Peyer's patch (tissue), 4 donors: ENCODE data around the gene KAT7. TPM values are rescaled to one million over a fixed set of nuclear protein-coding genes. Genes with fewer than 3 reads are reported as not detected.

ENCODE experiments used
- DNase-seq, 3 donors: peaks; one replicate each; pipeline ENCODE4 v3.0.0-alpha.2; 2017 to 2019
- H3K27ac ChIP-seq, 4 donors: fragments of 200-600 bp; sonication (generic); one replicate each; pipeline ENCODE4 v1.5.1; 2016 to 2019
- H3K27me3 ChIP-seq, 2 donors: fragments of 200-600 bp; sonication (generic); one replicate each; pipeline ENCODE4 v1.5.1; 2019
- H3K36me3 ChIP-seq, 3 donors: fragments of 200-600 bp; sonication (generic); one replicate each; pipeline ENCODE4 v1.5.1; 2016 to 2019
- H3K4me1 ChIP-seq, 4 donors: fragments of 200-600 bp; sonication (generic); one replicate each; pipeline ENCODE4 v1.5.1; 2016 to 2019
- H3K4me3 ChIP-seq, 4 donors: fragments of 200-600 bp; sonication (generic); 1 replicate in 3 of 4; 2 replicates in 1 of 4; pipeline ENCODE4 v1.5.1; 2016 to 2019; ENCODE audit warnings: mild to moderate bottlenecking in 1 of 4
- H3K9me3 ChIP-seq, 4 donors: fragments of 200-600 bp; sonication (generic); one replicate each; pipeline ENCODE4 v1.5.1; 2016 to 2019; ENCODE audit warnings: mild to moderate bottlenecking in 1 of 4
- POLR2A ChIP-seq, 2 donors: fragments of 450-650 bp; IDR thresholded peaks; one replicate each; pipeline ENCODE4 v1.5.1; 2017; ENCODE audit warnings: antibody characterized with exemption in 2 of 2, mild to moderate bottlenecking in 2 of 2, moderate library complexity in 2 of 2
- total RNA-seq, 4 donors: library from RNA; depleted of rRNA; stranded (reverse); fragments of >200 nt; gene quantifications; one replicate each; pipeline ENCODE4 v1.1.0, GENCODE V29; 2016
- TF ChIP-seq, protein P1 (sequence below), 6 experiments: fragments of 450-650 bp in 4 of 6; fragments of 200-600 bp in 2 of 6; sonication (generic) in 1 of 6; IDR thresholded peaks; one replicate each; pipeline ENCODE4 v1.5.1; 2017 to 2019; ENCODE audit warnings: antibody characterized with exemption in 6 of 6, mild to moderate bottlenecking in 3 of 6, moderate library complexity in 1 of 6

The KAT7 gene
- total RNA-seq, 4 donors from 2014 or later = 44.3 to 50.9 (median 45.3) TPM

DNA sequence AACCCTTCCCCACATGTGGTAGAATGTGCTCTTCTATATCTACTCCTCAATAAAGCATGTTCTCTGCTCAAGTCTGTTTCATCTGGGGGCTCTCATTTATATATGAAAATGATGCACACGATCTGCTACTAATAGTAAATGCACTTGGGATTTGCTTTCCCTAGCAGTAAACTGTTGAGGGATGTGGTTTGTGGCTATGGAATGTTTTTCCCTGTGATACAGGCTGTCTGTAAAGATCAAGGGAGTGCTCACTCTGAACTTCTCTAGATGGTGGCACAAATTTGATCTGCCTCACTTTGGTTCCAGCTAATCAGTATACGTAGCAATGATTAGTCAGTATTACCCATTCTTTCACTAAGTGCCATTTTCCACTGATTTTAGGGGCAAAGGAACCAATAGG lies 40.5 kb downstream of the KAT7 start:
- no peak for DNase-seq
- H3K4me3 ChIP-seq = no peak overlapping the region
- TF ChIP-seq POLR2A (IDR thresholded peaks at IDR 0.05) = no peak
- TF ChIP-seq, protein P1, sequence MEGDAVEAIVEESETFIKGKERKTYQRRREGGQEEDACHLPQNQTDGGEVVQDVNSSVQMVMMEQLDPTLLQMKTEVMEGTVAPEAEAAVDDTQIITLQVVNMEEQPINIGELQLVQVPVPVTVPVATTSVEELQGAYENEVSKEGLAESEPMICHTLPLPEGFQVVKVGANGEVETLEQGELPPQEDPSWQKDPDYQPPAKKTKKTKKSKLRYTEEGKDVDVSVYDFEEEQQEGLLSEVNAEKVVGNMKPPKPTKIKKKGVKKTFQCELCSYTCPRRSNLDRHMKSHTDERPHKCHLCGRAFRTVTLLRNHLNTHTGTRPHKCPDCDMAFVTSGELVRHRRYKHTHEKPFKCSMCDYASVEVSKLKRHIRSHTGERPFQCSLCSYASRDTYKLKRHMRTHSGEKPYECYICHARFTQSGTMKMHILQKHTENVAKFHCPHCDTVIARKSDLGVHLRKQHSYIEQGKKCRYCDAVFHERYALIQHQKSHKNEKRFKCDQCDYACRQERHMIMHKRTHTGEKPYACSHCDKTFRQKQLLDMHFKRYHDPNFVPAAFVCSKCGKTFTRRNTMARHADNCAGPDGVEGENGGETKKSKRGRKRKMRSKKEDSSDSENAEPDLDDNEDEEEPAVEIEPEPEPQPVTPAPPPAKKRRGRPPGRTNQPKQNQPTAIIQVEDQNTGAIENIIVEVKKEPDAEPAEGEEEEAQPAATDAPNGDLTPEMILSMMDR (IDR thresholded peaks at IDR 0.05) = no peak
- no peaks in the 10 kb centered on the region for H3K27me3 ChIP-seq
- H3K36me3 ChIP-seq = peaks cover 0 to 87% (median 0%) of the 10 kb centered on the region in 3 donors
- no peak overlapping the region for H3K27ac ChIP-seq
- H3K4me1 ChIP-seq = no peaks in the 10 kb centered on the region
- no peaks in the 10 kb centered on the region for H3K9me3 ChIP-seq

DNA sequence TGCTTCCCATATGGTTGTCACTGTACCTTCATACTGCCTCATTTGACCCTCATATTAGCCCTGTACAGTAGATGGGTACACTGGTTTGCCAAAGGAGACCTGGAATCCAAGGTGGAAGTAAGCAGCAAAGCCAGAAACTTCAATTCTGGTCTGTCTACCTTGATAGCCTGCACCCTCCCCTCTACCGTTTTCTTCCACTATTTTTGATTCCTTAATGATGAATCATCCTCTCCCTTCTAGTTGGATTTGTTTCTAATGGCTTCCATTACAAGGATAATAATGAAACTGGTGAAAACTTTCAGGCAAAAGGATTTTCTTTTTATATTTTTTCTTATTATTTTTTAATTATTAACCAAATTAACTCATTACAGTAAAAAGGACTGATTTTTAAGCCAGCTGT lies 42.1 kb downstream of the KAT7 start:
- no peaks in the 10 kb centered on the region for H3K27me3 ChIP-seq
- no peak overlapping the region for H3K27ac ChIP-seq
- H3K36me3 ChIP-seq = peaks cover 0 to 77% (median 0%) of the 10 kb centered on the region in 3 donors
- no peak for TF ChIP-seq POLR2A (IDR thresholded peaks at IDR 0.05)
- H3K4me1 ChIP-seq = peaks cover 0 to 2% (median 0%) of the 10 kb centered on the region in 4 donors
- H3K9me3 ChIP-seq = no peaks in the 10 kb centered on the region
- DNase-seq = no peak
- H3K4me3 ChIP-seq = no peak overlapping the region

DNA sequence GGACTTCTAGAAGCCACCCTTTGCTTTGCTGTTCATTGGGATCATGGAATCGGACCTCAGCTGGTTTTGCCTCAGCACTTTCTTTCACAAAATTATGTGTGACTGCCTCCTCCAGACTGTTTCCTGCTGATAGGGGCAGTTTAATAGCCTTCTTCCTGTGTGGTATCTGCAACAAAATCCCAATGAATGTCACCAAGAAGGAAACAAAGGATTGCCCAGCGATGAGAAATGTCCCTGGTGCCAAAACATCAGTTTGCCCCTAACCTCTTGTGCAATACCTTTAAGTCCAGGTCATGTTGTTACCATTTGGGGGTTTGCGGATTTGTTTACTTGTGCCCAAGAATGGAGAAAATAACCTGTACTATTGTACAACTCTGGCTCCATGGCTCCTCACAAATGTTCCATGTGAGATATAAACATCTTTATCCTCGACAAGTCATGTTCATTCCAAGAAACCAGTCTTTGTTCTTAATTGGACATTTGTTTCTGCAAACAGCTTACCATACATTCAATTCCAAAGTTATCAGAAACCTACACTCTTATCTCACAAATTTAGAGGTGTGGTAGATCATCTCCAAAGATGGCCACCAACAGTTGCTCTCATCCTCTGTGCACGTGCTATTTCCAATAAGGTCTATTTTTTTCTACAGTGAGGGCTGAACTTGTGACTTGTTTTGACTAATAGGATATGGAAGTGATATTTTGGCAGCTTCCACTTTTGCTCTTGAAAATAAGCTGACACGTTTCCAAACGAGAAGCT lies 44.5 kb downstream of the KAT7 start:
- Histone ChIP-seq H3K27me3 (no peaks in the 10 kb centered on the region), H3K27ac (no peak overlapping the region), H3K4me3 (no peak overlapping the region), H3K4me1 (peaks cover 0 to 16% (median 0%) of the 10 kb centered on the region in 4 donors), H3K36me3 (peaks cover 0 to 53% (median 0%) of the 10 kb centered on the region in 3 donors), H3K9me3 (no peaks in the 10 kb centered on the region)
- DNase-seq = no peak
- TF ChIP-seq POLR2A (IDR thresholded peaks at IDR 0.05) = no peak
- TF ChIP-seq, protein P1 (IDR thresholded peaks at IDR 0.05) = no peak

DNA sequence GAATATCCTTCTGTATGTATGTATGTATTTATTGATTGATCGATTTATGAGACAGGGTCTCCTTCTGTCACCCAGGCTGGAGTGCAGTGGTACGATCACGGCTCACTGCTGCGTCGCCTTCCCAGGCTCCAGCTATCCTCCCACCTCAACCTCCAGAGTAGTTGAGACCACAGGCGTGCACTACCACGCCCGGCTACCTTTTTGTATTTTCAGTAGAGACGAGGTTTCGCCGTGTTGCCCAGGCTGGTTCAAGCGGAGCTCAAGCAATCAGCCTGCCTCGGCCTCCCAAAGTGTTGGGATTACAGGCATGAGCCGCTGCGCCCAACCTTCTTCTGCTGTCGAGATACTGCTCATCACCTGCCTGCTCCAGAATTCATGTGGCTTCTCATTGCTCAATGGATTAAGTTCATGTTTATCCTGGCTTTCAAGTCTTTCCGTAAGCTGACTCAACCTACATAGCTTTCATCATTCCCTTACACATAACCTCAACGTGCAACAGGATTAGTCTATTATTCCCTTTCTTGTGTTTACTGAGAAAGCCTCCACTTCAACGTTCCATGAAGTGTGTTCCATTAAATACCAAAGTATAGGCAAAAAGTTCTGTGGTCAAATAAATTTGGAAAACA lies 45.8 kb downstream of the KAT7 start:
- no peak for TF ChIP-seq POLR2A (IDR thresholded peaks at IDR 0.05)
- TF ChIP-seq, protein P1 (IDR thresholded peaks at IDR 0.05) = no peak
- no peak for DNase-seq
- H3K27ac ChIP-seq = no peak overlapping the region
- no peak overlapping the region for H3K4me3 ChIP-seq
- peaks cover 0 to 43% (median 0%) of the 10 kb centered on the region in 3 donors for H3K36me3 ChIP-seq
- no peaks in the 10 kb centered on the region for H3K27me3 ChIP-seq
- H3K9me3 ChIP-seq = no peaks in the 10 kb centered on the region
- peaks cover 0 to 16% (median 0%) of the 10 kb centered on the region in 4 donors for H3K4me1 ChIP-seq

DNA sequence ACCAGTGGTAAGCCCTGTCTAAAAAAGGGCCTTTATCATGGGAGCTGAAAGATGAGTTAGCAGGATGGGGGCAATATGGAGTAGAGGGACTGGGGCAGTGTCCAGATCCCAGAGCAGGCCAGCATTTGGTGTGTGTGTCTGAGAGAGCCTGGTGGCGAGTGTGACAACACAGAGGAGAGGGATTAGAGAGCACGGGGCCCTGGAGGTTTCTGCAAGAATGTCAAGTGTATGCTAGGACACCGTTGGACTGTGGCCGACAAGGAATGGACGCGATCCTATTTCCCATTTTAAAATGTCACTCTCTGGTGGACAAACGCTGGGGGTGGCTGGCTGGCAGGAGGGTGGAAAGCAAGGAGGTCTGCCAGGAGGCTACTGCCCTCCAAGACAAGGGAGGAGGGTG lies 47.0 kb downstream of the KAT7 start:
- Histone ChIP-seq H3K27me3 (no peaks in the 10 kb centered on the region), H3K36me3 (peaks cover 0 to 31% (median 0%) of the 10 kb centered on the region in 3 donors), H3K27ac (no peak overlapping the region), H3K4me1 (peaks cover 0 to 16% (median 0%) of the 10 kb centered on the region in 4 donors), H3K4me3 (no peak overlapping the region), H3K9me3 (no peaks in the 10 kb centered on the region)
- TF ChIP-seq, protein P1 (IDR thresholded peaks at IDR 0.05) = no peak
- TF ChIP-seq POLR2A (IDR thresholded peaks at IDR 0.05) = no peak
- DNase-seq = no peak
